Astrocyte of the spinal cord (primary cell): Measurements from ENCODE around the gene DSCAML1.

Source experiments
- DNase-seq: peaks from one replicate; pipeline ENCODE4 v3.0.0; 2011; ENCODE audit warnings: low read depth, low spot score
- H3K4me3 ChIP-seq: 2 replicates; pipeline ENCODE4 v1.5.1; 2011; ENCODE audit warnings: low read depth, mild to moderate bottlenecking, low read length, moderate library complexity
- in situ Hi-C: cut with HindIII; loops from 2 replicates; pipeline ENCODE4 v1.10.0; 2017; ENCODE audit warnings: low sequenced_read_pairs
- TF ChIP-seq, protein P1 (sequence below): IDR thresholded peaks from 2 replicates; pipeline ENCODE4 v1.5.1; 2012; ENCODE audit warnings: low read depth, mild to moderate bottlenecking, low read length, inconsistent platforms

Gene DSCAML1

DNA sequence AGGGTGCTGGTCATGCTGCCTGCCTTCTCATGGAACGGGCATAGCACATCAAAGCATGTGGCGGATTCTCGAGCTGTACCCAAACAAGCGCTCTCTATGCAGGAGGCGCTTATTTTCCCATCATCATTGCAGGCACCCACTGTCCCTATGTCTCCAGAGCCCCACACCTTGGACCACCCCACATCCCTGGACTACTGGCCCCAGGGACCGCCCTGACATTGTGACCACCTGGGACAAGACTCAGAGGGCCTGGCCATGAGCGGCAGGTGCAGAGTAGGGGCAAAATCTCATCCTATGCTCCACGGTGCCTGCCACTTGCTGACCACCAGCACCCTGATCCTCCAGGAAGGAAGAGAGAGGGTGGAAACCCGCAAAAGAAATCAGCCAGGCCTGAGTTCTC is 170.4 kb downstream of the DSCAML1 start:
- DNase-seq = no peak
- H3K4me3 ChIP-seq = no peak overlapping the region
- TF ChIP-seq, protein P1, sequence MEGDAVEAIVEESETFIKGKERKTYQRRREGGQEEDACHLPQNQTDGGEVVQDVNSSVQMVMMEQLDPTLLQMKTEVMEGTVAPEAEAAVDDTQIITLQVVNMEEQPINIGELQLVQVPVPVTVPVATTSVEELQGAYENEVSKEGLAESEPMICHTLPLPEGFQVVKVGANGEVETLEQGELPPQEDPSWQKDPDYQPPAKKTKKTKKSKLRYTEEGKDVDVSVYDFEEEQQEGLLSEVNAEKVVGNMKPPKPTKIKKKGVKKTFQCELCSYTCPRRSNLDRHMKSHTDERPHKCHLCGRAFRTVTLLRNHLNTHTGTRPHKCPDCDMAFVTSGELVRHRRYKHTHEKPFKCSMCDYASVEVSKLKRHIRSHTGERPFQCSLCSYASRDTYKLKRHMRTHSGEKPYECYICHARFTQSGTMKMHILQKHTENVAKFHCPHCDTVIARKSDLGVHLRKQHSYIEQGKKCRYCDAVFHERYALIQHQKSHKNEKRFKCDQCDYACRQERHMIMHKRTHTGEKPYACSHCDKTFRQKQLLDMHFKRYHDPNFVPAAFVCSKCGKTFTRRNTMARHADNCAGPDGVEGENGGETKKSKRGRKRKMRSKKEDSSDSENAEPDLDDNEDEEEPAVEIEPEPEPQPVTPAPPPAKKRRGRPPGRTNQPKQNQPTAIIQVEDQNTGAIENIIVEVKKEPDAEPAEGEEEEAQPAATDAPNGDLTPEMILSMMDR = no peak
- in situ Hi-C loops = no loop called here

DNA sequence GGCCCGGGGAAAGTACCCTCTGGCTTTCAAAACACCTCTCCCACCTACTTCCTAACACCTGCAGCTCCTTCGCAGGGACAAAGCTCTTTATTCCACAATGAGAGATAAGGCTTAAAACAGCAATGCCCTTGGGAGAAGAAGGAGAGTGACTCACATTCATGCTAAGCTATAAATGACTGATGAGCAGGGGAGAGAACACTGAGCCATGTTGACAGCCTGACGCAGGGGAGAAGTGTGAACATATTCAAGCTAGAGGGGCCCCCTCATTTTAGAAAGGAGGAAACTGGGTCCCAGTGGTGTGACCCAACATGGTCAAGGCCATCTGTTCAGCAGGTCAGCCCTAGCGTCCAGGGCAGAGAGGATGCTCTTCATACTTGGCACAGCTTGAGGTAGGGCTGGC is 171.8 kb downstream of the DSCAML1 start:
- DNase-seq = no peak
- H3K4me3 ChIP-seq = no peak overlapping the region
- TF ChIP-seq, protein P1 = no peak
- in situ Hi-C loops = no loop called here

DNA sequence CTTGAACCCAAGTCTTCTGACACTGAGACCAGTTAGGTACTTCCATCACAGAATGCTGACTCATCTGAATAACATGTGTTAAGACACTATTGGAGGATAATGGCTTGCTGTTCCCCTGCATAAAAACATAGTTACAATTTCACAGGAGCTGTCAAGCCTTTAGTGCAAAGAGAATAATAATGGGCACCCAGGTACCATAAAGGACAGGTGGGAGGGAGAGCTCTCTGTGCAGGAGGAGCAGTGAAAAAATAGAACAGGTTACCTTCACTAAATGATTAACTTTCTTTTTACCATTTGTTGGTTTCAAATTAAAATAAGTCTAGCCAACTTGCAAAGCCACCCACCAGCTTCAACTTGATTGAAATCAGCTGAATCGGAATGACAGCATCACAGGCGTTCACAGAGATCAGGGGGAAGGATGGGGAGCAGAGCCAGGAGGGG is 173.2 kb downstream of the DSCAML1 start:
- no peak for DNase-seq
- H3K4me3 ChIP-seq = no peak overlapping the region
- TF ChIP-seq, protein P1 = no peak
- in situ Hi-C loops = no loop called here

DNA sequence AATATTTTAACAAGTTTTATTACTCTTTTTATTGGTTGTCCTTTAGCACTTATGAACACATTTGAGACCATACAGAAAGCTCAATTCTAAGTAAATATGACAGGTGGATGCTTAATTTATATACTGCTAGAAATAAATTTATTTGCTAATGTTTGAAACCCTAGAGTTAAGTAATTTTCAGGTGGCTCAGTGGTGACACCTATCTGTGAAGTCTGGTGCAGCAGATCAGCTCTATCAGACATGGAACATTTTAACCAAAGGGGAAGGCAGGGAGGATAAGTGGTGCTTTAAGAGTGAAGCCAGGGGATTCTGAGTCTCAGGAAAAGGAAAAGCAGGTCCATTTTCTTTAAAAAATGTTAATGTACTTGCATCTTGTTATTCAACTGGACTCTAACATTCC is 175.8 kb downstream of the DSCAML1 start:
- in situ Hi-C loops = no loop called here
- TF ChIP-seq, protein P1 = peak; percentile 61
- DNase-seq = peak; percentile 8
- no peak overlapping the region for H3K4me3 ChIP-seq

DNA sequence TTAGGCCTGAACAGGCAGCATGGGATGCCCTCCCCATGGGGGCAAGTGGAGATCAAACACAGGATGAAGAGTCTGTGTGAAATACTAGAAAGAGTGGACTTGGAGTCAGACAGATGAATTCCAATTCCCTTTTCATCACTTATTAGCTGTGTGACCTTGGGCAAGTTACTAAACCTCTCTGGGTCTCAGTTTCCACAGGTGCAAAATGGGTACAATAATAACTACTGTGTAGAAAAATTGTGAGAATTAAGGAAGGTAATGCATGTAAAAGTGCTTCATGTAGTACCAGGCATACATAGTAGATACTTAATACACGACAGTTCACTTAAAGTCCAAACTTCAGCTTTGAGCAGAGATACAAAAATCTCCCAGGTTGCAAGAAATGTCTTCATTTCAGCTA is 176.4 kb downstream of the DSCAML1 start:
- TF ChIP-seq, protein P1 = no peak
- no peak for DNase-seq
- H3K4me3 ChIP-seq = no peak overlapping the region
- in situ Hi-C loops = no loop called here

DNA sequence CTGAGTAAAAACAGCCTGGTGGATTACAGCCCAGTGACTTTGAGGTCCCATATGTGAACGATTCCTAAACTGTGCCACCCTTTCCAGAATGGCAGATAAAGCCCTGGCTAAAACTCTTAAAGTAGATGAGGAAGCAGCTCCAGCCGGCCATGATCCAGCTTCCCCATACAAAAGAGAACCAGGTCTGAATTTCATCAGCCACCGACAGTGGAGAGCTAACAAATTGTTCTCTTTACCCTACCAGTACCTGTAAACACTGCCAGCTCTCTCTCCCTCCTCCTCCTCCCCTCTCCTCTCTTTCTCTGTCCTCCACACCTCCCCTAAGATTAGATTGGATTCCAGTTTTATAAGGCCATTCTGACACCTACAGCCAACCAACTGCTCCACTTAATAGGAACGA is 176.9 kb downstream of the DSCAML1 start:
- no peak for DNase-seq
- in situ Hi-C loops = no loop called here
- TF ChIP-seq, protein P1 = no peak
- no peak overlapping the region for H3K4me3 ChIP-seq

DNA sequence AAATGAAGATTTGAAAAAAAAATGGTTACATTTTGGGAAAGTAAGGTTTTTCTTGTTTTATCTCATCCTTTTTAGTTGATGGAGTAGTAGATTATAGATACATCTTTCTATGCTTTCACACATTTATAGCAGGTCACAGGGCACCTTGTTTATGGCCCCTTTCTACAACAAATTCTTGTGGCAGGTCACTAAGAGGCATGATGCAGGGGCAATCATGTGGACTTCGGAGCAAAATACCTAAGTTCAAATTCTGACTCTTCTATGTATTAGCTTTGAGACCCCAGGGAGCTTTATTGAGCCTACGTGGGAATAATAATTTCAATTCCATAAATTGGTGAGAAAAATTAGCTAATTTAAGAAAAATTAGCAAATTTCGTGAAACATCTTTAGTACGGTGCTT is 177.4 kb downstream of the DSCAML1 start:
- DNase-seq = no peak
- no peak overlapping the region for H3K4me3 ChIP-seq
- TF ChIP-seq, protein P1 = no peak
- in situ Hi-C loops = no loop called here
